ENCODE measurements around the gene RPL3. TPM values are rescaled to one million over a fixed set of nuclear protein-coding genes. Genes with fewer than 3 reads are reported as not detected.

Gene RPL3
- total and polyA plus RNA-seq, 2 donors (not counting 1 experiment from before 2014, with no cell fraction given) = 2,665 to 5,418 TPM

DNA sequence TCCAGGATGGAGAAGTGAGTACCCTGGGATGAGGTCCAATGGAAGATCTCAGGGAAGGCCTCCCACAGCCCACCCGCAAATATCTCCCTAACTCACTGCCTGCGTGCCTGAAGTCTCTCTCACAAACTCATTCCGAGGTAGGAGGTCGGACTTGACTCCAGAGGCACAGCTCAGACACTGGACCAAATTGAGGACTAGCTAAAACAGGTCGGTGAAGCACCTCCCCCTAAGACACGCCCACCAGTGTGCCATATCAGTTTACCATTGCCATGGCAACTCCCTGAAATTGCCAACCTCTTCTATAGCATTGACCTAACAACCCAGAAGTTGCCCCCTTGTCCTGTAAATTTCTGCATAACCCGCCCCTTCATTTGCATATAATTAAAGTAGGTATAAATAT, 17.5 kb downstream of the RPL3 start:
- intact Hi-C loops (cut with micrococcal nuclease) = no loop called here
- no peak overlapping the region for H3K27ac Mint-ChIP-seq
- H3K4me3 ChIP-seq (ENCODE audit: control extremely low read depth in 1 of 5, extremely low read depth in 1 of 5, insufficient read depth in 1 of 5, low read depth in 2 of 5, low read length in 4 of 5) = no peak overlapping the region
- DNase-seq (no peak), ATAC-seq (ENCODE audit: low read depth) (no peak)
- WGBS (ENCODE audit: insufficient coverage) = 75% methylated on average over 6 of the region's 7 CpGs
- CTCF ChIA-PET = interaction anchor here (0.8 to 2.2 kb wide), 2 partner anchors 9 to 131 kb away, joined by 4 to 5 read pairs; no protein-coding TSS in a partner anchor
- no peaks in the 10 kb centered on the region for H3K36me3 ChIP-seq (replicated peaks in 1 of 2; ENCODE audit: control extremely low read depth in 1 of 2, control insufficient read depth in 1 of 2, extremely low read depth in 1 of 2, insufficient read depth in 2 of 2, low read length in 1 of 2)
- POLR2A ChIA-PET = interaction anchor here (1.5 kb wide), 1 partner anchor 17 kb away, joined by 4 read pairs; the partner anchor contains the start of gene RPL3
- no peak for TF ChIP-seq EZH2 (IDR thresholded peaks at IDR 0.05; ENCODE audit: borderline replicate concordance, insufficient read depth, low read depth, low read length, poor library complexity, severe bottlenecking)
- TF ChIP-seq CTCF (IDR thresholded peaks at IDR 0.05) = no peak
- no peak overlapping the region for H3K4me3 Mint-ChIP-seq
- no peaks in the 10 kb centered on the region for H4K20me1 ChIP-seq (ENCODE audit: control insufficient read depth, insufficient read depth, low read length, poor library complexity, severe bottlenecking)
- no peak overlapping the region for H3K27ac ChIP-seq (ENCODE audit: low read length in 2 of 2)
- H3K9me3 Mint-ChIP-seq (ENCODE audit: insufficient read depth) = no peaks in the 10 kb centered on the region
- H3K4me1 ChIP-seq (ENCODE audit: control insufficient read depth in 2 of 2, insufficient read depth in 2 of 2, low read length in 2 of 2) = peaks cover 16 to 29% of the 10 kb centered on the region in 2 donors
- peaks cover 26% of the 10 kb centered on the region for H3K4me1 Mint-ChIP-seq
- H3K27me3 Mint-ChIP-seq = no peaks in the 10 kb centered on the region
- H3K79me2 ChIP-seq (ENCODE audit: control insufficient read depth, insufficient read depth, low read length) = no peaks in the 10 kb centered on the region
- H2AFZ ChIP-seq (ENCODE audit: insufficient read depth, low read depth, low read length, poor library complexity, severe bottlenecking) = no peak overlapping the region
- no peaks in the 10 kb centered on the region for H3K9me3 ChIP-seq (ENCODE audit: control extremely low read depth in 1 of 3, control insufficient read depth in 2 of 3, insufficient read depth in 1 of 3, low read length in 2 of 3)
- H3K9ac ChIP-seq (ENCODE audit: low read length) = no peak overlapping the region
- no peak overlapping the region for H3K4me2 ChIP-seq (replicated peaks; ENCODE audit: low read depth, low read length, poor library complexity, severe bottlenecking)
- no peaks in the 10 kb centered on the region for H3K27me3 ChIP-seq (replicated peaks in 1 of 4; ENCODE audit: control extremely low read depth in 1 of 4, control insufficient read depth in 3 of 4, insufficient read depth in 4 of 4, low read length in 3 of 4)

DNA sequence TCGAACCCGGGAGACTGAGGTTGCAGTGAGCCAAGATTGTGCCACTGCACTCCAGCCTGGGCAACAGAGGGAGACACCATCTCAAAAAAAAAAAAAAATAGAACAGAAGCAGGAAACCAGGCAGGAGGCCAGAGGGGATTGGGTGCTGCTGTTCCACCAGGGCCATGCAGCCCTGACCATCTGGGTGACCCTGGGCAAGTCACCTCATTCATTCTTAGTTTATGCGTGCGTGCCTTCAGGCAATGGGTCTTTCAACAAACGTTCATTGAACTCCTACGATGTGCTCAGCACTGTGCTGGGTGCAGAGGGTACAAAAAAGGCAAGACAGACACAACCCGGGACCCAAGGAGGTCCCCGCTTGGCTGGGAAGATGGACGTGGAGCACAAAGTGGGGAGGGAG, 18.3 kb downstream of the RPL3 start:
- H3K9ac ChIP-seq (ENCODE audit: low read length) = no peak overlapping the region
- Mint-ChIP-seq H3K27ac (no peak overlapping the region), H3K27me3 (peaks cover 4% of the 10 kb centered on the region), H3K4me1 (peaks cover 26% of the 10 kb centered on the region), H3K4me3 (no peak overlapping the region), H3K9me3 (ENCODE audit: insufficient read depth) (no peaks in the 10 kb centered on the region)
- H3K27me3 ChIP-seq (replicated peaks in 1 of 4; ENCODE audit: control extremely low read depth in 1 of 4, control insufficient read depth in 3 of 4, insufficient read depth in 4 of 4, low read length in 3 of 4) = no peaks in the 10 kb centered on the region
- peaks cover 16 to 27% of the 10 kb centered on the region in 2 donors for H3K4me1 ChIP-seq (ENCODE audit: control insufficient read depth in 2 of 2, insufficient read depth in 2 of 2, low read length in 2 of 2)
- TF ChIP-seq EZH2 (IDR thresholded peaks at IDR 0.05; ENCODE audit: borderline replicate concordance, insufficient read depth, low read depth, low read length, poor library complexity, severe bottlenecking) (no peak), CTCF (IDR thresholded peaks at IDR 0.05) (no peak)
- DNase-seq (no peak), ATAC-seq (ENCODE audit: low read depth) (no peak)
- intact Hi-C loops (cut with micrococcal nuclease) = no loop called here
- no peaks in the 10 kb centered on the region for H3K36me3 ChIP-seq (replicated peaks in 1 of 2; ENCODE audit: control extremely low read depth in 1 of 2, control insufficient read depth in 1 of 2, extremely low read depth in 1 of 2, insufficient read depth in 2 of 2, low read length in 1 of 2)
- H3K79me2 ChIP-seq (ENCODE audit: control insufficient read depth, insufficient read depth, low read length) = no peaks in the 10 kb centered on the region
- H2AFZ ChIP-seq (ENCODE audit: insufficient read depth, low read depth, low read length, poor library complexity, severe bottlenecking) = no peak overlapping the region
- H3K4me3 ChIP-seq (ENCODE audit: control extremely low read depth in 1 of 5, extremely low read depth in 1 of 5, insufficient read depth in 1 of 5, low read depth in 2 of 5, low read length in 4 of 5) = no peak overlapping the region
- H3K27ac ChIP-seq (ENCODE audit: low read length in 2 of 2) = no peak overlapping the region
- no peaks in the 10 kb centered on the region for H3K9me3 ChIP-seq (ENCODE audit: control extremely low read depth in 1 of 3, control insufficient read depth in 2 of 3, insufficient read depth in 1 of 3, low read length in 2 of 3)
- ChIA-PET POLR2A (no interaction called here), CTCF (no interaction called here)
- WGBS (ENCODE audit: insufficient coverage) = 86% methylated on average over 9 of the region's 9 CpGs
- no peaks in the 10 kb centered on the region for H4K20me1 ChIP-seq (ENCODE audit: control insufficient read depth, insufficient read depth, low read length, poor library complexity, severe bottlenecking)
- H3K4me2 ChIP-seq (replicated peaks; ENCODE audit: low read depth, low read length, poor library complexity, severe bottlenecking) = no peak overlapping the region

All from B cell (primary cell).